Mammary epithelial cell (primary cell): ENCODE results near the gene LILRB5.
"Not testable (repeated sequence)": the region's sequence is repeated elsewhere in the genome, so short reads cannot be mapped to it uniquely, and the experiment has no call there.

Experiments used
- CTCF ChIP-seq, 2 donors: IDR thresholded peaks in 1 of 2; conservative IDR thresholded peaks in 1 of 2; 2 replicates each; pipeline ENCODE4 v1.5.1; 2011 to 2012; ENCODE audit warnings: inconsistent platforms in 2 of 2, low read length in 2 of 2, mild to moderate bottlenecking in 2 of 2, control low read depth in 1 of 2, low read depth in 1 of 2; ENCODE audit not compliant: insufficient read depth in 1 of 2; ENCODE audit errors: extremely low read depth in 1 of 2
- EZH2 ChIP-seq: IDR thresholded peaks from 2 replicates; pipeline ENCODE4 v1.6.1; 2012; ENCODE audit warnings: low read length, inconsistent platforms, borderline replicate concordance

GRCh38 chr19:54280025-54280424 is 23.0 kb upstream of the LILRB5 start:
- TF ChIP-seq CTCF (conservative IDR thresholded peaks at IDR 0.05 in 1 of 2, IDR thresholded peaks at IDR 0.05 in 1 of 2; ENCODE audit: extremely low read depth in 1 of 2, insufficient read depth in 1 of 2, low read depth in 1 of 2, low read length in 2 of 2); EZH2: not testable (repeated sequence)
